Activated CD4-positive, alpha-beta T cell treated with anti-CD3 and anti-CD28 coated beads for 48 hours (primary cell): ENCODE results near the gene DCDC1.
"Not testable (repeated sequence)": the region's sequence is repeated elsewhere in the genome, so short reads cannot be mapped to it uniquely, and the experiment has no call there.

Source experiments
- DNase-seq: peaks from one replicate; pipeline ENCODE4 v3.0.0-alpha.2; 2020

The DCDC1 gene

DNA sequence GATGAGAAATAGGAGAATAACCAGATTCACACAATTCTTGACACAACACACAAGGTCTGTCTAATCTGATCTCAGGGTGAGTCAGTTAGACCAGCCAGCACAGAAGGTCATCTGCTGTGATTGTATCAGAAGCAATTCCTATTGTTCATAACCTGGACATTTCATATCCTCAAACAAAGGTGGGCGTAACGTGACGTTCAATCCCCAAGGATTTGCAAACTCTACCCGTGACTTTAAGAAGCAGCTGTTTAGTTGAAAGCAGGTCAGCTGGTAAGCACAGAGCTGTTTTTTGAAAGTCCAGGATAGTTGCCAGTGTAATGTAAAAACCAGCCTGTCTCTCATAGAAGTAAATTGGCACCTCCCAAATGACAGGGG lies 385.1 kb downstream of the DCDC1 start:
- no peak for DNase-seq

DNA sequence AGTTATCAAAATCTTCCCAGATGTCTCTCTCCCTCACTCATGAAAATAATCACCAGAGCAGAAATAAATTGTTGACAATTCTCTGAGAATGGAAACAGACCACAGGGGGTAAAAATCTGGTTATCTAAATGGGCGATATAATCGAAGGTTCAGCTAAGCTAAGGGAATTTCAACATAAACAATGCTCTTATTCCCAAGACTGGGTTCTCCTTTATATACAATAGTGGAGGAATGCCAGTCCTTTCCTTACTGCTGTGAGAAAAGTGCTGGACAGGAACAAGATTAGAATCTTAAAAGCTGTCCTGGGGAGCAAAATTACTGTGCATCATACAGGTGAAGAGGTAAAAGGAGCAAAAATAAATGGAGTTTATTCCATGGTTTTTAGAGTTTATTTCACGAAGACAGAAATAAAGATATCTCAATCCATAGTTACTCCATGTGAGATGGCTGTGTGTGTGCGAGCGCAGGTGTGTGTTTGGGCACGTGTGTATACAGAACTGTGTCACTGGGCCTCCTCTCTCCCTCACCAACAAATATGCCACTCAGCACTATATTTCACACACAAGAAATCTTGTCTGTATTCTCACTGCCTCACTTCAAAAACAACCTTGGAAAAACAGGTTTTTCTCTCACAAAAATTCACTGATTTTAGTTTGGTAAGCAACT lies 385.6 kb downstream of the DCDC1 start:
- DNase-seq, result no peak

DNA sequence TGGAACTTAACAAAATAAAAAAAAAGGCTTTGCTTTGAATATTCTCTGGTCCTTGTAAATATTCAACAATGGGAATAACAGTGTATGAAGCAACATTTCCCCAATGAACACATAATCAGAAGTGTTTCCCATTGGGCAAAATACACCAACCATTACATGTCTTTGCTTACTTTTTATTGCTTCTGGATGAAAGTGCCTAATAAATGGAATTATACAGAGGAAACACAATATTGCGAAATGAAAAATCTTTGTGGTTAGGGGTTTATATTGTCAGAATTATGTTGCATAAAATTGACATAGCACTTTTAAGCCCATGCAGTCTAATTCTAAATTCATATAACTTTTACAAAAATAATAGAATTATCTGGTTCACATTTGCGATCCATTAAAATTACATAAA lies 386.4 kb downstream of the DCDC1 start:
- DNase-seq, result no peak

DNA sequence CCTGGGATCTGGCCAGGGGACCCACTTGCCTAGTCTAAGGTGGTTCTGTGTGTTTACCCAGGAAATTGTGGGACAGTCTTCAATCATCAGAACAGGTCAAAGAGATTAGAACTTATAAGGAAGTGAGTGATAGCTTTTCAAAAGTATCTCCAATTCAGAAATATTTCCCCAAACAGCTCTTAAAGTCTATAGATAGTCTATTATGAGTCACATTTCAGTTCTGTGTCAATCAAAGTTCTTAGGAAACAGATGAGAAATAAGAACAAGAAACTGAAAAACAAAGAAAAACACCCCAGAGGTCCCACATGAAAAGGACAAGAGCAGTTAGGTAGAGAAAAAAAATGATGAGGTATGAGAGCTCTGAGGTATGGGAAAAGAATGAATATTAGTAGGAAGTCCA lies 402.0 kb downstream of the DCDC1 start:
- DNase-seq, result no peak

DNA sequence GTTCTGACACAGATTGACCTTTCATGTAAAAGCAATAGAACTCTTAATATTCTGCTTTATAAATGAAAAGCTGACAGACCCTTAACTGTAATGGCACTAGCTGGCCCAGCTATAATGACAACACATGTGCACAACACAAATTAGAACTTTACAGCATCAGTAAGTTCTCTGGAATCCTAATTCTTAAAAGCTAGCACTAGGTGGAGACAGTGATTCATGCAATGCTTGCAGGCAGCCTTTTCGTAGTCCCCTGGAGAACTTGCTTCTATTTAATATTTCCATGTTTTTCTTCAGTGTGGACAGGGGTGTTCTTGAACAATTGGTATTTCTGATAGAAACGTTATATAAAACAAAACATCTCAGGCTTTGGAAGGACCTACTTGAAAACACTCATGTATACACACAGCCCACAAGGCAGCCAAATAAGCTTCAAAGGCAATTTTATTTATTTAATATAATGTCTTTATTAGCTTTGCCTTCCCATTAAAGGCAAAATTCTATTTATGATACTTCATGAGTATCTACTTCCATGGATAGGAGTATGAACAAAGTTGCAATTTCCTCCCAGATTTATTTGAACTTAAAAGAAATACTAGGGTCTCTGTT lies 409.0 kb downstream of the DCDC1 start:
- no peak for DNase-seq

GRCh38 chr11:30956751-30957150 lies 412.8 kb downstream of the DCDC1 start:
- no peak for DNase-seq

- no peak for DNase-seq
These were observed 419.7 kb downstream of the DCDC1 start for GRCh38 chr11:30949838-30950237.

GRCh38 chr11:30947715-30948114 lies 421.8 kb downstream of the DCDC1 start:
- DNase-seq, result not testable (repeated sequence)

DNA sequence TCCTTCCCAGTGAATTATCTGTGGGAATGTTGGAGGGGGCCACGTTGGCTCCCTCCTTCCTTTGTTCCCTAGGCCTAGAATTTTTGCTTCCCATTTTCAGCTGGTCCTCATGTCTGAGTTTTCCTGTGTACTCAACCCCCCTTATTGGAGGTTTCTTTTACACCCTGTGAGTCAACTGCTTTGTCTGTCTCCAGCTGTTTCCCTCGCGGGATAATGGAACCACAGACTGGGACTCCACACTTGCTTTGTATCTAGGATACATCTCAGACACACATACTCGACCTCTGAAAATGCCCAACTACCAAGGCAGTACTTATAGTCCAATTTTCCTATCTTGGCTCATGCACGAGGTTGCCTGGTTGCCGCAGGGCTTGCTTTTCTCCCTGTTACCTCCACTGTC lies 430.7 kb downstream of the DCDC1 start:
- no peak for DNase-seq

DNA sequence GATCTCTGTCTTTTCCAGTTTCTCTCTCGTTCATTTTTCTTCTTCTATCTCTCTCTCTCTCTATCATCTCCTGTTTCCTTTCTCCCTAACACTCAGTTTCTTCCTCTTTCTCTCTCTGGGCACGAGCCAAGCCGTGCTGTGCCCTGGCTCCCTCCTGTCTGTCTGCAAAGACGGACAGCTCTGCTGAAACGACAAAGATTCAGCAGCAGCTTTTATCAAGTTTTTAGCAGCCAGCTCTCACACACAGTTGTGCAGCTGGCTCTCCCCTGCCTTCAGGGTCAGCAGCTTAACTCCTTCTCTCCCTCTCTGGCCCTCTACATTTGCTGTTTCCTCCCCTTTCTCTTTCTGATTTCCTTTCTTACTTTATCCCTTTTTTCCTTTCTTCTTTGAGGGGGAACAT lies 431.4 kb downstream of the DCDC1 start:
- no peak for DNase-seq

- DNase-seq, result no peak
These were observed 433.0 kb downstream of the DCDC1 start for GRCh38 chr11:30936491-30936890.

- DNase-seq, result no peak
These were observed 433.7 kb downstream of the DCDC1 start for GRCh38 chr11:30935861-30936260.

DNA sequence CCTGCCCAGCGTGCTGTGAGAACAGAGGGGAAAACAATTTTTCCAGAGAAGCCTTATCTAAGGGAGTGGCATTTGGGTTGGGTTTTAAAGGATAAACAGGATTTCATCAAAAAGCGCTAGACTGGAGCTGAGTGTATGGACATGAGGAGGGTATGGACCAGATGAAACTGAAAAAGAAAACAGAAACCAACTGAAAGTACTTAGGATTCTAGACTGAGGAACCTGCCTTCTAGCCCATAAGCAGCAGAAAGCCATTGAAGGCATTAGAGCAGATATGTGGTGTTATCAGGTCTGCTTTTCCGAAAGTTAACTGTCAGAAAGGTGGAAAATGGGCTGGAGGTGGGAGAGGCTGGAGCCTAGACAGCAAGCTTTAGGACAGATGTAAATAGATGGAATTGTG lies 443.4 kb downstream of the DCDC1 start:
- no peak for DNase-seq

GRCh38 chr11:30921811-30922210 lies 447.7 kb downstream of the DCDC1 start:
- DNase-seq, result no peak

GRCh38 chr11:30919389-30920152 lies 450.0 kb downstream of the DCDC1 start:
- no peak for DNase-seq

GRCh38 chr11:30917859-30918478 lies 451.6 kb downstream of the DCDC1 start:
- DNase-seq, result peak; percentile 2

GRCh38 chr11:30917266-30917665 lies 452.3 kb downstream of the DCDC1 start:
- no peak for DNase-seq

- DNase-seq, result no peak
These were observed 452.8 kb downstream of the DCDC1 start for GRCh38 chr11:30916764-30917163.

GRCh38 chr11:30914143-30914762 lies 455.3 kb downstream of the DCDC1 start:
- DNase-seq, result peak; percentile 22

DNA sequence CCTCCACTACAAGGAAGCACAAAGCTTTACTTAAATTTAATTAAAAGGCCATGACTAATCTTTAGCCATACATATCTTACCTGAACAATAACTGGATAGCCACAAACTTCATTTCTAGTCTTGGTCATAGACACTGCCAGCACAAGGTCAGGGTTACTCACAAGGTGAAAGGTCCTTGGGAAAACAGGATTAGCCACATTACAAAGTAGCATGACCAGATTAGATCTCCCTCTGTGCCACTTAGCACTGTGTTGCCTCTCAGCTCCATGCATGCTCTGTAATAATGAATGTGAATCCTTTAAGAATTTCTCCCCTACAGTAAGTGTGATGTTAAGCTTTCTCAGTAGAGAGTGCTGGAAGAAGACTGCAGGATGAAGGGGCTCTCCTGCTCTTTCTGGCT lies 458.3 kb downstream of the DCDC1 start:
- no peak for DNase-seq

DNA sequence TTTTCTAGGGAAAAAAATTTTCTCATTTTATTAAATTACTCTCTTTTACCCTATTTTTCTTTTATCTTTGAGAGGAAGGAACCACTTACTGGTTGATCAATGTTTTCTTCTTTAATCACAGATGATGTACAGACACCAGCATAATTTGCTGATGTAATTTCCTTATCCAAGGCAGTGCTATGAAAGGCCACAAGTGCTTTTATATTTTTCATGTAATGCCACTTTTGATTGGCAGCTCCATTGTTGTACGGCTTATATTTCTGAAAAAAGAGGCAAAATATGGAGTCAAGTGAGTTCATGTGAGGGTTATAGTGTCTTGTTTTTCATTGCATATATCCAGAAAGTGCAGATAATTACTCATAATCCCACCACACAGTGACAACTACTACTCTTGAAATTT lies 460.7 kb downstream of the DCDC1 start:
- DNase-seq, result no peak

DNA sequence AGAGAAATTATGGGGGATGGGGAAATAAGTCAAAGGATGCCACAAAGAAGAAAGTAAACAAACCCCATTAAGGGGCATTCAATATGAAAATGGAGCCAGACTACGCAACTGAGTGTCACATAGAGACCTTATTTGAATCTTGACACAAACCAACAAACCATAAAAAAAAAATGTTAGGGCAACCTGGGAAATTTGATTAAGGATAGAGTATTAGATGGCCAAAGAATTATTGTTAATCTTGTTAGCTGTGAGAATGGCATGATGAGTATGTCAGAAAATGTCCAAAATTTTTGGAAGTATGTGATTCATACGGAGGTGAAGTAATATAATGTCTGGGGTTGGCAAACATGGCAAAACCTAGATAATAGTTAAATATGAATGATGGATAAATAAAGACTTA lies 461.3 kb downstream of the DCDC1 start:
- no peak for DNase-seq

DNA sequence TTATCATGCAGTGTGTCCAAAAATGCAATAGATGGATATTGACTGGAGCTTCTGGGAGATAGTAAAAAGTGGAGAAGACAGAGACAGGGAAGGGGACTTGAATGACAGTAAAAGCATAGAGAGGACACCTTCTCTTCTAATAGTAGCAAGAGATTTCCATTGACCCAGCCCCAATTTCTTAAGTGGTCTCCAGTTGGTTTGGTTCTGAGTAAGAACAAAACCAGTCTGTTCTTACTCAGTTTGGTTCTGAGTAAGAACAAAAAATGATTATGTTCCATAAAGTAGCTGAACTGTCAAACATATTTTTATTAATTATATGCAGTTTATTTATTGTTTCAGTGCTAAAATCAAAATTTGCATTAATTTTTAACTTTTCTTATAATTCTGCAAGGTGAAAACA lies 466.6 kb downstream of the DCDC1 start:
- DNase-seq, result no peak
